HEK293T (cell line): ENCODE data around the gene BTN2A1.

ENCODE experiments used
- BHLHE40 ChIP-seq: fragments of 450-650 bp; IDR thresholded peaks from 2 replicates; pipeline ENCODE4 v1.6.1; 2016; ENCODE audit warnings: mild to moderate bottlenecking, moderate library complexity, borderline replicate concordance
- FOXK2 ChIP-seq: fragments of 450-650 bp; IDR thresholded peaks from 2 replicates; pipeline ENCODE4 v1.6.1; 2016; ENCODE audit warnings: mild to moderate bottlenecking
- FOXM1 ChIP-seq: fragments of 450-650 bp; IDR thresholded peaks from 2 replicates; pipeline ENCODE4 v1.6.1; 2017; ENCODE audit warnings: mild to moderate bottlenecking, borderline replicate concordance
- HDGF ChIP-seq: fragments of 450-650 bp; IDR thresholded peaks from 2 replicates; pipeline ENCODE4 v1.6.1; 2017; ENCODE audit warnings: antibody characterized with exemption, borderline replicate concordance
- PKNOX1 ChIP-seq: fragments of 450-650 bp; IDR thresholded peaks from 2 replicates; pipeline ENCODE4 v1.6.1; 2016
- SP1 ChIP-seq: fragments of 450-650 bp; IDR thresholded peaks from 2 replicates; pipeline ENCODE4 v1.6.1; 2017
- TARDBP ChIP-seq: fragments of 450-650 bp; IDR thresholded peaks from 2 replicates; pipeline ENCODE4 v1.6.1; 2016

- TF ChIP-seq FOXM1 (no peak), FOXK2 (no peak), BHLHE40 (no peak), SP1 (no peak), PKNOX1 (no peak), HDGF (no peak), TARDBP (no peak)
These were observed 37.0 kb upstream of the BTN2A1 start for GRCh38 chr6:26420688-26421171.
